Transverse colon (tissue), 4 donors: ENCODE results near the gene SIRPB2. TPM values are rescaled to one million over a fixed set of nuclear protein-coding genes. Genes with fewer than 3 reads are reported as not detected.

Experiments
- DNase-seq: peaks from one replicate; pipeline ENCODE4 v3.0.0-alpha.2; 2019
- H3K27ac ChIP-seq, 4 donors: fragments of 200-600 bp; sonication (generic); 2 replicates each; pipeline ENCODE4 v1.5.1; 2016 to 2018; ENCODE audit warnings: inconsistent platforms in 4 of 4
- H3K27me3 ChIP-seq: fragments of 200-600 bp; sonication (generic); 2 replicates; pipeline ENCODE4 v1.5.1; 2017; ENCODE audit warnings: inconsistent platforms
- H3K36me3 ChIP-seq, 4 donors: fragments of 200-600 bp; sonication (generic); 2 replicates each; pipeline ENCODE4 v1.5.1; 2017 to 2019; ENCODE audit warnings: inconsistent platforms in 4 of 4
- H3K4me1 ChIP-seq, 4 donors: fragments of 200-600 bp; sonication (generic); 2 replicates each; pipeline ENCODE4 v1.5.1; 2017 to 2020; ENCODE audit warnings: inconsistent platforms in 4 of 4
- H3K4me3 ChIP-seq, 4 donors: fragments of 200-600 bp; sonication (generic); 1 replicate in 1 of 4; 2 replicates in 3 of 4; pipeline versions ENCODE4 v1.5.1 to v1.6.1; 2017 to 2019; ENCODE audit warnings: inconsistent platforms in 4 of 4
- H3K9me3 ChIP-seq, 2 donors: fragments of 200-600 bp; sonication (generic); 2 replicates each; pipeline ENCODE4 v1.5.1; 2017 to 2019; ENCODE audit warnings: inconsistent platforms in 2 of 2
- EP300 ChIP-seq: sonication (generic); formaldehyde crosslinking; IDR thresholded peaks from one replicate; pipeline ENCODE4 v1.6.1; 2017; ENCODE audit warnings: antibody characterized with exemption, low read depth
- POLR2A ChIP-seq: fragments of 450-650 bp; IDR thresholded peaks from one replicate; pipeline ENCODE4 v1.6.1; 2016; ENCODE audit warnings: antibody characterized with exemption, mild to moderate bottlenecking, moderate library complexity
- POLR2AphosphoS5 ChIP-seq, 3 donors: sonication (generic); formaldehyde crosslinking; IDR thresholded peaks; one replicate each; pipeline ENCODE4 v1.6.1; 2016; ENCODE audit warnings: antibody characterized with exemption in 3 of 3
- WGBS, 2 donors: methylation state at CpG; one replicate each; pipeline ENCODE4 v1.1.5; 2018; ENCODE audit warnings: low coverage in 1 of 2; 5-methylcytosine and 5-hydroxymethylcytosine counted together
- in situ Hi-C, 4 donors: fragments of 200-750 bp; cut with MboI; loops; one replicate each; pipeline versions ENCODE4 v1.15.0 to v1.15.1; 2017; ENCODE audit warnings: low sequenced_read_pairs in 3 of 4, low pct_ligation_motif_present in 1 of 4, low pct_unique_long_range_greater_than_20kb in 1 of 4
- intact Hi-C: fragments of 100-400 bp; cut with DNase I; formaldehyde crosslinking; loops from one replicate; pipeline ENCODE4 v1.15.1; 2023; ENCODE audit warnings: low total_unique reads
- total RNA-seq, 4 donors: library from RNA; depleted of rRNA; stranded (reverse); fragments of >200 nt; gene quantifications; one replicate each; pipeline ENCODE4 v1.1.0, GENCODE V29; 2016
- TF ChIP-seq, protein P1 (sequence below), 5 experiments: fragments of 200-600 bp in 3 of 5; fragments of 450-650 bp in 2 of 5; sonication (generic) in 3 of 5; IDR thresholded peaks; 1 replicate in 2 of 5; 2 replicates in 3 of 5; pipeline ENCODE4 v1.5.1; 2016 to 2017; ENCODE audit warnings: antibody characterized with exemption in 5 of 5, inconsistent platforms in 3 of 5, mild to moderate bottlenecking in 2 of 5, moderate library complexity in 1 of 5

Gene SIRPB2
- total RNA-seq, 4 donors from 2014 or later, result 3.7 to 3.8 TPM; not detected in 2

DNA sequence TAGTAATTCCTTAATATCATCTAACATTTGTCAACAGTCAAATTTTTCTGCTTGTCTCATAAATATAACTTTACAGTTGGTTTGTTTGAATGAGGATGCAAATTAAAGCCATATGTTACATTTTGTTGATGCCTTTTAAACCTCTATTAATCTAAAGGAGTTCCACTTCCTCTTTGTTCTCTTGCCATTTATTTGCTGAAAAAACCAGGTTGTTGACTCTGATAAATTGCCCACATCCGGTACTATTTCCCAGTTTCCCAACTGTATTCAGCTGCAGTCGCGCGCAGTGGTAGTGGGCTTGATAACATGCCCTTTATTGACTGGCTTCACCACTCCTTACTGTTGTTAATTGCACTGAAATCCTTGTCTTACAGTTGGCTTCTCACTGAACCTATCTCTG, 32.8 kb upstream of the SIRPB2 start:
- H3K27ac ChIP-seq, result no peak overlapping the region
- no peak overlapping the region for H3K4me3 ChIP-seq
- no peak for DNase-seq
- WGBS, 2 donors, result 29 to 50% methylated on average over 4 of the region's 4 CpGs
- no peaks in the 10 kb centered on the region for H3K4me1 ChIP-seq
- intact Hi-C loops (no loop called here), in situ Hi-C loops (loop anchor here in 1 of 4 donors (25.0 kb wide), 1 partner anchor 238 kb away; no protein-coding TSS in a partner anchor)
- H3K36me3 ChIP-seq, result no peaks in the 10 kb centered on the region
- TF ChIP-seq, protein P1, sequence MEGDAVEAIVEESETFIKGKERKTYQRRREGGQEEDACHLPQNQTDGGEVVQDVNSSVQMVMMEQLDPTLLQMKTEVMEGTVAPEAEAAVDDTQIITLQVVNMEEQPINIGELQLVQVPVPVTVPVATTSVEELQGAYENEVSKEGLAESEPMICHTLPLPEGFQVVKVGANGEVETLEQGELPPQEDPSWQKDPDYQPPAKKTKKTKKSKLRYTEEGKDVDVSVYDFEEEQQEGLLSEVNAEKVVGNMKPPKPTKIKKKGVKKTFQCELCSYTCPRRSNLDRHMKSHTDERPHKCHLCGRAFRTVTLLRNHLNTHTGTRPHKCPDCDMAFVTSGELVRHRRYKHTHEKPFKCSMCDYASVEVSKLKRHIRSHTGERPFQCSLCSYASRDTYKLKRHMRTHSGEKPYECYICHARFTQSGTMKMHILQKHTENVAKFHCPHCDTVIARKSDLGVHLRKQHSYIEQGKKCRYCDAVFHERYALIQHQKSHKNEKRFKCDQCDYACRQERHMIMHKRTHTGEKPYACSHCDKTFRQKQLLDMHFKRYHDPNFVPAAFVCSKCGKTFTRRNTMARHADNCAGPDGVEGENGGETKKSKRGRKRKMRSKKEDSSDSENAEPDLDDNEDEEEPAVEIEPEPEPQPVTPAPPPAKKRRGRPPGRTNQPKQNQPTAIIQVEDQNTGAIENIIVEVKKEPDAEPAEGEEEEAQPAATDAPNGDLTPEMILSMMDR (IDR thresholded peaks at IDR 0.05), result no peak
- no peak for TF ChIP-seq EP300
- no peak for TF ChIP-seq POLR2AphosphoS5 (IDR thresholded peaks at IDR 0.05)
- no peak for TF ChIP-seq POLR2A
- H3K27me3 ChIP-seq, result no peaks in the 10 kb centered on the region
- no peaks in the 10 kb centered on the region for H3K9me3 ChIP-seq

DNA sequence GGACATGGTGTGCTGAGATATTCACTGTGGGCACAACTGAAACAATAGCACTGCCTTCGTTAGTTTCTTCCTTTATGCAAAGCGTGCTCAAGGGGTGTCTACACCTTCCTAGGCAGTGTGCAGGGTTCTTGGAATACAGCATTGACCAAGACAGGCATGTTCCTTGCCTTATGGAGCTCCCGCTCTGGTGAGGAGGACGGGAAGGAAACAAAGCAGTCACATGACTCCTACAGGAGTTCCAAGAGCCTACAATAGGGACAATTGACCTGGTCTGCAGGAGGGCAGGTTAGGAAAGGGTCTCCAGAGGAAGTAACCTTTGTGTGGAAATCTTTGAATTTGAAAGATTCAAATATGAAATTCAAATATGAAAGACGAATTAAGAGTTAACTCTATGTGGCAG, 25.8 kb upstream of the SIRPB2 start:
- no peaks in the 10 kb centered on the region for H3K4me1 ChIP-seq
- intact Hi-C loops, result no loop called here
- H3K27ac ChIP-seq, result no peak overlapping the region
- 20 to 73% methylated on average over 1 to 5 of the region's 5 CpGs for WGBS, 2 donors
- no peaks in the 10 kb centered on the region for H3K27me3 ChIP-seq
- TF ChIP-seq EP300, result no peak
- TF ChIP-seq, protein P1 (IDR thresholded peaks at IDR 0.05), result no peak
- no peak for TF ChIP-seq POLR2A
- no peak for TF ChIP-seq POLR2AphosphoS5 (IDR thresholded peaks at IDR 0.05)
- DNase-seq, result no peak
- in situ Hi-C loops, result loop anchor here in 1 of 4 donors (25.0 kb wide), 1 partner anchor 245 kb away; no protein-coding TSS in a partner anchor
- no peak overlapping the region for H3K4me3 ChIP-seq
- no peaks in the 10 kb centered on the region for H3K9me3 ChIP-seq
- H3K36me3 ChIP-seq, result no peaks in the 10 kb centered on the region

DNA sequence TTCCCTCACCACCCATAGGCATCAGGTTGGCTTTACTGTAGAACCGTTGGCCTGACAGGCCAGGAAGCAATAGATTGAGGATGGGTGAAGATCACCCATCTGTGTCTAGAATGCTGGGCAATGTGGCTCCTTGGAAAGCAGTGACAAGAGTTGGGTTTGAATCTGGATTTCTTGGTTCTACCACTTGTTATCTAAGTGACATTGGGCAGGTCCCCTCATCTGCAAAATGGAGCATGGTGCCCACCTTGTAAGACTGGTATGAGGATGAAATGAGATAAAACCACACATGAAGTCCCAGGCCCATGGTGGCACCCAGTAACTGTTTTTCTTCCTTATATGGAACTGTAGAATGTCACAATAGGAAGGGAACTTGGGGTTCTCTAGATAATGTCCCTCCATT, 22.6 kb upstream of the SIRPB2 start:
- H3K9me3 ChIP-seq, result no peaks in the 10 kb centered on the region
- H3K27me3 ChIP-seq, result peaks cover 14% of the 10 kb centered on the region
- intact Hi-C loops, result no loop called here
- in situ Hi-C loops, result loop anchor here in 1 of 4 donors (25.0 kb wide), 1 partner anchor 248 kb away; no protein-coding TSS in a partner anchor
- 67 to 100% methylated on average over 1 of the region's 1 CpG for WGBS, 2 donors
- DNase-seq, result no peak
- H3K4me3 ChIP-seq, result no peak overlapping the region
- no peaks in the 10 kb centered on the region for H3K36me3 ChIP-seq
- TF ChIP-seq POLR2A (no peak), EP300 (no peak), POLR2AphosphoS5 (IDR thresholded peaks at IDR 0.05) (no peak)
- TF ChIP-seq, protein P1 (IDR thresholded peaks at IDR 0.05), result no peak
- no peaks in the 10 kb centered on the region for H3K4me1 ChIP-seq
- H3K27ac ChIP-seq, result no peak overlapping the region

DNA sequence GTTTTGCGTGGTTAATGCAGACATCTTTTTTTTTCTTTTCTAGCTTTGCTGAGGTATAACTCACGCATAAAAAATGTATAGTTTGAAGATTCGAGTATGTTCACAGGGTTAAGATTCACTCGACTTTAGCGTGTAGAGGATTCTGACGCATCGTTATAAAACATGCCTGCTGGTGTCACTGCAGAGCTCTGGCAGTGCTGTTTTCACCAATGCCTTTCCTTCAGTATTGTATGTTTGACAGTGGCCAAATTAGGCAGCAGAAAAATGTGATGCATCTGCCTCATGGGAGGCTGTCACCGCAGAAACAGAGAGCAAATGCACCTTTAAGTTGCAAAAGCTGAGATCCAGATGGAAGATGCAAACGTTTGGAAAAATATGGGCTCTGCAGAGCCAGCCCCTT, 18.0 kb upstream of the SIRPB2 start:
- 27 to 59% methylated on average over 3 to 9 of the region's 9 CpGs for WGBS, 2 donors
- in situ Hi-C loops, result loop anchor here in 1 of 4 donors (25.0 kb wide), 1 partner anchor 253 kb away; no protein-coding TSS in a partner anchor

More for the DNA sequence above, 18.0 kb upstream of the SIRPB2 start:
- H3K27me3 ChIP-seq, result peaks cover 14% of the 10 kb centered on the region
- H3K4me1 ChIP-seq, result no peaks in the 10 kb centered on the region
- no peaks in the 10 kb centered on the region for H3K36me3 ChIP-seq
- DNase-seq, result no peak
- H3K9me3 ChIP-seq, result no peaks in the 10 kb centered on the region
- H3K4me3 ChIP-seq, result no peak overlapping the region
- H3K27ac ChIP-seq, result no peak overlapping the region
- TF ChIP-seq POLR2A (no peak), EP300 (no peak), POLR2AphosphoS5 (IDR thresholded peaks at IDR 0.05) (no peak)
- TF ChIP-seq, protein P1 (IDR thresholded peaks at IDR 0.05), result peak in 1 of 5 experiments; percentile 27
- intact Hi-C loops, result no loop called here
